GM12892 (cell line): ENCODE measurements around the gene PCDHB11.
"Not testable (repeated sequence)": the region's sequence is repeated elsewhere in the genome, so short reads cannot be mapped to it uniquely, and the experiment has no call there.

Source experiments
- POLR2A ChIP-seq: IDR thresholded peaks from 2 replicates; pipeline ENCODE4 v1.6.1; 2011; ENCODE audit warnings: low read depth, low read length, control low read depth
- POLR2AphosphoS5 ChIP-seq: IDR thresholded peaks from 2 replicates; pipeline ENCODE4 v1.6.1; 2011; ENCODE audit warnings: low read depth, low read length, control low read depth
- TAF1 ChIP-seq: IDR thresholded peaks from 2 replicates; pipeline ENCODE4 v1.6.1; 2011; ENCODE audit warnings: low read depth, mild to moderate bottlenecking, control low read depth, low read length, borderline replicate concordance

DNA sequence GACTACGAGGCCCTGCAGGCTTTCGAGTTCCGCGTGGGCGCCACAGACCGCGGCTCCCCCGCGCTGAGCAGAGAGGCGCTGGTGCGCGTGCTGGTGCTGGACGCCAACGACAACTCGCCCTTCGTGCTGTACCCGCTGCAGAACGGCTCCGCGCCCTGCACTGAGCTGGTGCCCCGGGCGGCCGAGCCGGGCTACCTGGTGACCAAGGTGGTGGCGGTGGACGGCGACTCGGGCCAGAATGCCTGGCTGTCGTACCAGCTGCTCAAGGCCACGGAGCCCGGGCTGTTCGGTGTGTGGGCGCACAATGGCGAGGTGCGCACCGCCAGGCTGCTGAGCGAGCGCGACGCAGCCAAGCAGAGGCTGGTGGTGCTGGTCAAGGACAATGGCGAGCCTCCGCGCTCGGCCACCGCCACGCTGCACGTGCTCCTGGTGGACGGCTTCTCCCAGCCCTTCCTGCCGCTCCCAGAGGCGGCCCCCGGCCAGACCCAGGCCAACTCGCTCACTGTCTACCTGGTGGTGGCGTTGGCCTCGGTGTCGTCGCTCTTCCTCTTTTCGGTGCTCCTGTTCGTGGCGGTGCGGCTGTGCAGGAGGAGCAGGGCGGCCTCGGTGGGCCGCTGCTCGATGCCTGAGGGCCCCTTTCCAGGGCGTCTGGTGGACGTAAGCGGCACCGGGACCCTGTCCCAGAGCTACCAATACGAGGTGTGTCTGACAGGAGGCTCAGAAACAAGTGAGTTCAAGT, 15.1 kb upstream of the PCDHB11 start:
- TF ChIP-seq POLR2A, POLR2AphosphoS5, TAF1: not testable (repeated sequence)
